Measurements from ENCODE around the gene PLCH2.

The PLCH2 gene

GRCh38 chr1:2516124-2516523 is 40.0 kb downstream of the PLCH2 start:
- no peak for DNase-seq

- DNase-seq = no peak
Observed at GRCh38 chr1:2516946-2517345, 40.9 kb downstream of the PLCH2 start.

GRCh38 chr1:2517966-2518365 is 41.9 kb downstream of the PLCH2 start:
- DNase-seq = no peak

- no peak for DNase-seq
Observed at GRCh38 chr1:2518528-2518927, 42.4 kb downstream of the PLCH2 start.

GRCh38 chr1:2519029-2519685 is 43.1 kb downstream of the PLCH2 start:
- DNase-seq = no peak

- DNase-seq = no peak
Observed at GRCh38 chr1:2519729-2520128, 43.6 kb downstream of the PLCH2 start.

- no peak for DNase-seq
Observed at GRCh38 chr1:2520206-2520605, 44.1 kb downstream of the PLCH2 start.

GRCh38 chr1:2520806-2521205 is 44.7 kb downstream of the PLCH2 start:
- no peak for DNase-seq

- DNase-seq = no peak
Observed at GRCh38 chr1:2522230-2522629, 46.1 kb downstream of the PLCH2 start.

GRCh38 chr1:2523191-2523890 is 47.3 kb downstream of the PLCH2 start:
- no peak for DNase-seq

GRCh38 chr1:2523891-2524609 is 48.0 kb downstream of the PLCH2 start:
- no peak for DNase-seq

GRCh38 chr1:2525572-2525919 is 49.5 kb downstream of the PLCH2 start:
- DNase-seq = no peak

- peak; percentile 97 for DNase-seq
Observed at GRCh38 chr1:2525920-2526823, 50.1 kb downstream of the PLCH2 start, which contains the start of gene PANK4. Gene PANK4 (minus strand): TSS chr1:2526596. CDS start chr1:2526587, 9 bp downstream.

GRCh38 chr1:2526824-2527555 is 50.9 kb downstream of the PLCH2 start:
- peak; percentile 73 for DNase-seq

GRCh38 chr1:2527556-2527860 is 51.4 kb downstream of the PLCH2 start:
- DNase-seq = no peak

- DNase-seq = no peak
Observed at GRCh38 chr1:2528016-2528415, 51.9 kb downstream of the PLCH2 start.

- no peak for DNase-seq
Observed at GRCh38 chr1:2528611-2528965, 52.5 kb downstream of the PLCH2 start.

- peak; percentile 80 for DNase-seq
Observed at GRCh38 chr1:2528966-2529783, 53.1 kb downstream of the PLCH2 start.

GRCh38 chr1:2529784-2530512 is 53.9 kb downstream of the PLCH2 start, which contains the start of gene HES5:
Gene HES5 (minus strand): TSS chr1:2530263. CDS start chr1:2530164, 99 bp downstream.
- peak; percentile 32 for DNase-seq

GRCh38 chr1:2530513-2531361 is 54.6 kb downstream of the PLCH2 start:
- peak; percentile 89 for DNase-seq
